Measurements from ENCODE around the gene GATB. TPM values are rescaled to one million over a fixed set of nuclear protein-coding genes. Genes with fewer than 3 reads are reported as not detected.
A peak's percentile ranks its signal among the peaks of the same experiment; 100 is the strongest.

Gene GATB
- total and polyA plus RNA-seq, 2 experiments from 2014 or later = 18.0 to 20.0 TPM

DNA sequence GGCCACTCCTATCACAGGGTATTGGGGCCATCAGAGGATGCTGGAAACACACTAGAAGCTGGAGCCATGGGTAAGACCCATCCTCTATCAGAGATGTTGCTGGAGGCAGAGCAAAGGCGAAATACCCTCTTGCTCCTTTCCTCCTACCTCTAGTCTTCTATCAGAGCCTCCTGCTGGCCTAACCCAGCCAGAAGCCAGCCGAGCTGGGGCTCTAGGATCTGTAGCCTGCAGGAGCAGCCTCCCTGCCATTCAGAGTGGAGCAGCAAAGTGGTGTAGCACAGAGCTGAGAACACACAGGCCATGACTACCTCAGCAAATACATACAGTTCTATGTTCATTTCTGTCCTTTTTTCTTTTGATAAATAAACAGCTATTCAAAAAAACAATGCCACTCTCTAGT, 35.7 kb downstream of the GATB start:
- no peaks in the 10 kb centered on the region for H3K79me2 ChIP-seq (ENCODE audit: insufficient read depth)
- DNase-seq = no peak
- peaks cover 15% of the 10 kb centered on the region; the same call in 1 of the 2 replicates for H3F3A ChIP-seq (ENCODE audit: insufficient read depth)
- no peak overlapping the region for H3K4me3 ChIP-seq
- no peak overlapping the region for H3K4me2 ChIP-seq (ENCODE audit: unreplicated experiment)
- no peak overlapping the region for H2AFZ ChIP-seq
- H3K9me3 ChIP-seq (ENCODE audit: low read depth) = no peaks in the 10 kb centered on the region
- 95% methylated on average over 2 of the region's 2 CpGs for WGBS, 2 experiments (ENCODE audit: low coverage in 1 of 2, low lambda C conversion rate in 2 of 2, missing lambda C conversion rate in 2 of 2)
- no peak overlapping the region for H3K27ac ChIP-seq
- no peaks in the 10 kb centered on the region for H3K36me3 ChIP-seq (ENCODE audit: low read depth)
- in situ Hi-C loops (cut with MboI) = no loop called here
- H4K20me1 ChIP-seq (ENCODE audit: insufficient read depth) = no peaks in the 10 kb centered on the region
- no peaks in the 10 kb centered on the region for H3K9me2 ChIP-seq (ENCODE audit: insufficient read depth)
- no peaks in the 10 kb centered on the region for H3K27me3 ChIP-seq (replicated peaks; ENCODE audit: insufficient read depth)
- TF ChIP-seq EZH2 (IDR thresholded peaks at IDR 0.05; ENCODE audit: insufficient read depth, poor library complexity, severe bottlenecking) (no peak), EZH2phosphoT487 (IDR thresholded peaks at IDR 0.05; ENCODE audit: insufficient read depth, low read depth) (no peak)
- peaks cover 11% of the 10 kb centered on the region for H3K4me1 ChIP-seq (ENCODE audit: insufficient read depth)
- H3K9ac ChIP-seq = no peak overlapping the region

DNA sequence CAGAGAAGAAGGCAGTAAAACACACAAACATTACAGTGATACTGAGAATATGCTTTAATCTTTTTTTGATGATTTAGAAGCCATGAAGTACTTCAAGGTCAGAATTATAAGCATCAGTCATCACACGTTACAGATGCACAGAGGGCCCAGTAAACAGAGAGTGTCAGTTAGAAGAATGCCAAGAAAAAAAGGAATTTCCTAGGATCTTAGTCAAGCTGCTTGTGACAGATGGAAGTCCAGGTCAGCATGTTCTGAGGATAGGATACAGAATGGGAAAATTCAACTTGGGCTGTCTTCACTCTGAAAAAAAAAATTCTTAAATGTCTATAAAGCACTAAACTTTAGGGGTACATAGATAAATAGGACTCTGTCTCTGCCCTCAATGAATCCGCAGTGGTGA, 38.9 kb downstream of the GATB start:
- Histone ChIP-seq H3K9ac (no peak overlapping the region), H3K27me3 (replicated peaks; ENCODE audit: insufficient read depth) (no peaks in the 10 kb centered on the region), H3K9me3 (ENCODE audit: low read depth) (no peaks in the 10 kb centered on the region), H3K4me3 (no peak overlapping the region), H3K9me2 (ENCODE audit: insufficient read depth) (no peaks in the 10 kb centered on the region), H3K36me3 (ENCODE audit: low read depth) (no peaks in the 10 kb centered on the region; the same call in 1 of the 2 replicates), H3K4me2 (ENCODE audit: unreplicated experiment) (no peak overlapping the region), H2AFZ (no peak overlapping the region), H3K4me1 (ENCODE audit: insufficient read depth) (0 out of 2 replicates have a peak, but pooled peaks cover under 1% of the 10 kb centered on the region), H3K27ac (no peak overlapping the region), H3F3A (ENCODE audit: insufficient read depth) (no peaks in the 10 kb centered on the region), H4K20me1 (ENCODE audit: insufficient read depth) (no peaks in the 10 kb centered on the region), H3K79me2 (ENCODE audit: insufficient read depth) (no peaks in the 10 kb centered on the region)
- in situ Hi-C loops (cut with MboI) = no loop called here
- DNase-seq = no peak
- TF ChIP-seq EZH2 (IDR thresholded peaks at IDR 0.05; ENCODE audit: insufficient read depth, poor library complexity, severe bottlenecking) (no peak), EZH2phosphoT487 (IDR thresholded peaks at IDR 0.05; ENCODE audit: insufficient read depth, low read depth) (no peak)
- 85 to 94% methylated on average over 2 of the region's 2 CpGs for WGBS, 2 experiments (ENCODE audit: low coverage in 1 of 2, low lambda C conversion rate in 2 of 2, missing lambda C conversion rate in 2 of 2)

DNA sequence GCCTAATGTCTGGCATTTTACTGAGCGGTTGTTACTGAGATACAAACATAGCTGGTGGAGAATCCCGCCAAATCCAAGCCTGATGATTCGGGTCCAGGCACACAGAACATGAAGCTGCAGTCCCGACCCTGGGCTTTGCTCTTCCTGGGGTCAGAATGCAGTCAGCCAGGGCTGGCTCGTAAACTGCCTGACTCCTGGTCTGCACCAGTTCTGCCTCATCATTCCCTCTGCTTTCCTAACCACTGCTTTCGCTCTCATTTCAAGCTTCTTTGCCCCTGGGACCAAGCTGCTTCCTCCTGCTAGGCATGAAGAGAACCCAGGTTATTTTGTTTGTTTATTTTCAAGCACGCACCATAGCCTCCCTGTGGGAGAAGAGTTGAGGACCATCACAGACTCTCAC, 39.3 kb downstream of the GATB start:
- peak; percentile 34 for DNase-seq
- no peaks in the 10 kb centered on the region for H3K4me1 ChIP-seq (ENCODE audit: insufficient read depth)
- H2AFZ ChIP-seq = no peak overlapping the region

DNA sequence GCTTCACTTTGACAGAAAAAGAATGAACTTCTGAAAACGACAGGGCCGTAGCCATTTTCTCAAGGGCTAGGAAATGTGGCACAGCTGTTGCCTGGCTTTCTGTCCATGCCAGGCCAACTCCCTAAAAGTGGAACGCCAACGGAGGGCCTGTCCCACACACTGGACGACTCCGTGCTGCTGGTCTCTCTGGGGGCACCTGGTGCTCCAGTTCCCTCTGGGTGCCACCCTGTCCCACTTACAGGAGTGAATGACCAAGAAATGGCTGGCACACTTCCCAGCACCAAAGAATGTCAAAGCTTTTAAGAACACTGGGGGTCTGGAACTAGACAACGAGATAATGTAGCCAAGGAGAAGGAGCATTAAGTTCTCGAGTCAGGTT, 40.9 kb downstream of the GATB start:
- WGBS, 2 experiments (ENCODE audit: low coverage in 1 of 2, low lambda C conversion rate in 2 of 2, missing lambda C conversion rate in 2 of 2) = 98 to 100% methylated on average over 8 of the region's 8 CpGs
- Histone ChIP-seq H3K27me3 (replicated peaks; ENCODE audit: insufficient read depth) (no peaks in the 10 kb centered on the region), H3K27ac (no peak overlapping the region), H3K9me2 (ENCODE audit: insufficient read depth) (no peaks in the 10 kb centered on the region), H3F3A (ENCODE audit: insufficient read depth) (no peaks in the 10 kb centered on the region), H3K9me3 (ENCODE audit: low read depth) (no peaks in the 10 kb centered on the region), H3K4me3 (no peak overlapping the region), H3K36me3 (ENCODE audit: low read depth) (no peaks in the 10 kb centered on the region; the same call in 1 of the 2 replicates), H3K4me1 (ENCODE audit: insufficient read depth) (no peaks in the 10 kb centered on the region), H3K9ac (no peak overlapping the region), H2AFZ (no peak overlapping the region), H4K20me1 (ENCODE audit: insufficient read depth) (no peaks in the 10 kb centered on the region), H3K4me2 (ENCODE audit: unreplicated experiment) (no peak overlapping the region), H3K79me2 (ENCODE audit: insufficient read depth) (no peaks in the 10 kb centered on the region)
- no peak for TF ChIP-seq EZH2phosphoT487 (IDR thresholded peaks at IDR 0.05; ENCODE audit: insufficient read depth, low read depth)
- TF ChIP-seq EZH2 (IDR thresholded peaks at IDR 0.05; ENCODE audit: insufficient read depth, poor library complexity, severe bottlenecking) = no peak
- in situ Hi-C loops (cut with MboI) = no loop called here
- DNase-seq = no peak

More for the DNA sequence above, 39.3 kb downstream of the GATB start:
- no peaks in the 10 kb centered on the region for H3K9me3 ChIP-seq (ENCODE audit: low read depth)
- no peaks in the 10 kb centered on the region for H3K27me3 ChIP-seq (replicated peaks; ENCODE audit: insufficient read depth)
- H4K20me1 ChIP-seq (ENCODE audit: insufficient read depth) = no peaks in the 10 kb centered on the region
- H3K4me2 ChIP-seq (ENCODE audit: unreplicated experiment) = no peak overlapping the region
- no peaks in the 10 kb centered on the region for H3F3A ChIP-seq (ENCODE audit: insufficient read depth)
- no peak overlapping the region for H3K27ac ChIP-seq
- no peak overlapping the region for H3K9ac ChIP-seq
- TF ChIP-seq EZH2 (IDR thresholded peaks at IDR 0.05; ENCODE audit: insufficient read depth, poor library complexity, severe bottlenecking) = no peak
- no peak for TF ChIP-seq EZH2phosphoT487 (IDR thresholded peaks at IDR 0.05; ENCODE audit: insufficient read depth, low read depth)
- 36 to 40% methylated on average over 7 of the region's 7 CpGs for WGBS, 2 experiments (ENCODE audit: low coverage in 1 of 2, low lambda C conversion rate in 2 of 2, missing lambda C conversion rate in 2 of 2)
- H3K4me3 ChIP-seq = no peak overlapping the region
- no peaks in the 10 kb centered on the region for H3K79me2 ChIP-seq (ENCODE audit: insufficient read depth)
- in situ Hi-C loops (cut with MboI) = no loop called here
- H3K9me2 ChIP-seq (ENCODE audit: insufficient read depth) = no peaks in the 10 kb centered on the region
- H3K36me3 ChIP-seq (ENCODE audit: low read depth) = no peaks in the 10 kb centered on the region; the same call in 1 of the 2 replicates

Measured in GM23248 (cell line).